ENCODE results near the gene BCDIN3D. TPM values are rescaled to one million over a fixed set of nuclear protein-coding genes. Genes with fewer than 3 reads are reported as not detected.

The BCDIN3D gene
- total and polyA plus RNA-seq, 7 donors: 1.8 to 5.4 (median 3.0) TPM

DNA sequence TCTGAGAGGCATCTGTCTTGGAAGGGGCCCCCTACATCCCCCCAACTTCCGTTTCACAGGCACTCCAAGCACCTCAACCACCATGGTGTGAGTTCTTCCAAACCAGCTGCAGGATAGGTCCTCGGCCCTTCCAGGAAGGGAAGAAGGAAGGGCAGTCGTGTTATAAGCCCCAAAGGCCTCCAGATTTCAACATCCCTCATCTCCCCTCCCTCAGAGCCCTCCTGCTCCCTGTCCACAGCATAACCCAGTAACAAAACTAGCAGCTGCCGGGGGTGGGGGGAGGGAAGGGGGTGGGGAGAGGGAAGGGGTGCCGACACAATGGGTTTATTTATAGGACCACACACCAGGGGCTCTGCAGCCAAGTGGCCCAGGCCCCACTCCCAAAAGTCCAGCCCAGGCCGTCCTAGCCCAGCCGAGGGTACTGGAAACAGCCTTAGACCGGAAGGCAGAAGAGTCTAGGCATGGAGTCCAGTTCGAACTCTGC, 33.0 kb downstream of the BCDIN3D start:
- peak overlapping the region; percentile 68 to 78 (median 73) for H3K27ac ChIP-seq
- whole genome bisulfite sequencing, 2 donors: 65 to 74% methylated on average over 9 of the region's 9 CpGs
- DNase-seq: no peak
- TF ChIP-seq EP300 (IDR thresholded peaks at IDR 0.05): no peak
- TF ChIP-seq POLR2AphosphoS5 (IDR thresholded peaks at IDR 0.05): no peak
- TF ChIP-seq POLR2A (IDR thresholded peaks at IDR 0.05): no peak
- TF ChIP-seq CTCF (IDR thresholded peaks at IDR 0.05): no peak
- intact Hi-C loops (cut with DNase I): no loop called here
- peaks cover 6 to 15% (median 9%) of the 10 kb centered on the region in 4 donors for H3K36me3 ChIP-seq
- H3K27me3 ChIP-seq: no peaks in the 10 kb centered on the region
- peaks cover 0 to 37% (median 33%) of the 10 kb centered on the region in 4 donors for H3K4me1 ChIP-seq
- H3K9me3 ChIP-seq: no peaks in the 10 kb centered on the region
- no peak overlapping the region for H3K4me3 ChIP-seq

DNA sequence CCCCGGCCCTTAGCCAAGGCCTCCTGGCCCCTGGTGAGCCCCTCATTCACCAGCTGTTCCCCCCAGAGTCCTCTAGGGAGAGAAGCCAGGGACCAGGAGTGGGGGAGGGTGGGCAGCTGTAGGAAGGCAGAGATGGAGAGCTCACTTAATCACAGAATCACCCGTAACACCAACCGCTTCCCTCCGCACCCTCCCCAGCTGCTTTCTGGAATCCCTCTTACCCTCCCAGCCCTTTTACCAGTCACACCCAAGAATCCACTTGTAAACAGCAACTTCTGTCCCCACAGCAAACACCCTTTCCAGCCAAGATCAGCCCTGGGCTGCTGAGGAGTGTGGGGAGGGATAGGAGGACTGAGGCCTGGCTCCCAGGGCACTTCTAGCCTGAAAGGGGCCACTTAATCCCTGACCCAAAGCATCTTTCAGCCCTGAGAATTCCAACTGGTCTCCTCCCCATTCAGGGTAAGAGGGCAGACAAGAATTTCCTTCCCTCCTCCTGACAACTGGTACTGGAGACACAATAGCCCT, 33.5 kb downstream of the BCDIN3D start:
- intact Hi-C loops (cut with DNase I): no loop called here
- TF ChIP-seq EP300 (IDR thresholded peaks at IDR 0.05) (no peak), POLR2A (IDR thresholded peaks at IDR 0.05) (no peak)
- 61 to 69% methylated on average over 4 of the region's 4 CpGs for WGBS, 2 donors
- Histone ChIP-seq H3K36me3 (peaks cover 11 to 20% (median 14%) of the 10 kb centered on the region in 4 donors), H3K4me3 (no peak overlapping the region), H3K9me3 (no peaks in the 10 kb centered on the region), H3K4me1 (peaks cover 0 to 37% (median 33%) of the 10 kb centered on the region in 4 donors), H3K27me3 (no peaks in the 10 kb centered on the region), H3K27ac (peak overlapping the region; percentile 68 to 78 (median 73))
- no peak for DNase-seq

- WGBS, 2 donors: 73 to 81% methylated on average over 14 of the region's 14 CpGs
- no peak overlapping the region for H3K4me3 ChIP-seq
- TF ChIP-seq POLR2A (IDR thresholded peaks at IDR 0.05): no peak
- peak in 1 of 4 donors; percentile 9 for TF ChIP-seq POLR2AphosphoS5 (IDR thresholded peaks at IDR 0.05)
- TF ChIP-seq EP300 (IDR thresholded peaks at IDR 0.05): no peak
- no peak for TF ChIP-seq CTCF (IDR thresholded peaks at IDR 0.05)
- no peaks in the 10 kb centered on the region for H3K9me3 ChIP-seq
- H3K27me3 ChIP-seq: no peaks in the 10 kb centered on the region
- H3K4me1 ChIP-seq: peaks cover 0 to 37% (median 33%) of the 10 kb centered on the region in 4 donors
- peak; percentile 81 for DNase-seq
- intact Hi-C loops (cut with DNase I): no loop called here
- peaks cover 11 to 26% (median 17%) of the 10 kb centered on the region in 4 donors for H3K36me3 ChIP-seq
- H3K27ac ChIP-seq: peak overlapping the region; percentile 68 to 78 (median 73)
These were observed 34.1 kb downstream of the BCDIN3D start for GRCh38 chr12:49808686-49809380.

GRCh38 chr12:49807991-49808580, 34.8 kb downstream of the BCDIN3D start:
- WGBS, 2 donors: 88 to 90% methylated on average over 12 of the region's 12 CpGs
- Histone ChIP-seq H3K4me3 (no peak overlapping the region), H3K27ac (peak overlapping the region; percentile 68 to 78 (median 73)), H3K9me3 (no peaks in the 10 kb centered on the region), H3K4me1 (peaks cover 0 to 37% (median 33%) of the 10 kb centered on the region in 4 donors), H3K27me3 (no peaks in the 10 kb centered on the region), H3K36me3 (peaks cover 11 to 34% (median 20%) of the 10 kb centered on the region in 4 donors)
- no peak for DNase-seq
- TF ChIP-seq POLR2A (IDR thresholded peaks at IDR 0.05) (no peak), EP300 (IDR thresholded peaks at IDR 0.05) (no peak), POLR2AphosphoS5 (IDR thresholded peaks at IDR 0.05) (no peak), CTCF (IDR thresholded peaks at IDR 0.05) (no peak)
- intact Hi-C loops (cut with DNase I): no loop called here

DNA sequence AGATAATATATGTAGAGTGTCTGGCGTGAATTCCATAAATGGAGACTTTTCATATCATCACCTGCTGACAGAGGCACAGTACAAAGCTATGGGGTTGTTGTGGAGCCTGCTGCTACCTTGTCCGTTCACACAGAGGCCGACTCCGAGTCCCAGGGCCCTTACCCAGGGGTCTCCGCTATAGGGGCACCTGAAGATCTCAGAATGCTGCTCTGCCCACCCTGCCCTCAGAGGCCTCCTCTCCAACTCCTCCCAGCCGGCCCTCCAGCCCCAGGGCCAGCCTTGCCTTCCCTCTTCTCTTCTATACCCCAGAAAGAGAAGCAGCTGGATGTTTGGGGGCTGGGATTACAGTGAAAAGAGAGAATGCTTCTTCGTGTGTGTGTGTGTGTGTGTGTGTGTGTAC, 36.0 kb downstream of the BCDIN3D start:
- 86 to 93% methylated on average over 7 of the region's 7 CpGs for WGBS, 2 donors
- H3K4me1 ChIP-seq: peaks cover 0 to 37% (median 33%) of the 10 kb centered on the region in 4 donors
- no peak overlapping the region for H3K4me3 ChIP-seq
- peaks cover 17 to 46% (median 26%) of the 10 kb centered on the region in 4 donors for H3K36me3 ChIP-seq
- H3K27ac ChIP-seq: no peak overlapping the region
- no peak for DNase-seq
- no peaks in the 10 kb centered on the region for H3K9me3 ChIP-seq
- TF ChIP-seq POLR2A (IDR thresholded peaks at IDR 0.05) (no peak), CTCF (IDR thresholded peaks at IDR 0.05) (no peak), POLR2AphosphoS5 (IDR thresholded peaks at IDR 0.05) (no peak), EP300 (IDR thresholded peaks at IDR 0.05) (no peak)
- no peaks in the 10 kb centered on the region for H3K27me3 ChIP-seq
- intact Hi-C loops (cut with DNase I): no loop called here

Data from sigmoid colon (tissue), 7 donors.